Head of caudate nucleus (tissue), 42 donors: ENCODE data around the gene FAM229A.
"Not testable (repeated sequence)": the region's sequence is repeated elsewhere in the genome, so short reads cannot be mapped to it uniquely, and the experiment has no call there.

Source experiments
- DNase-seq, 42 donors: peaks; one replicate each; pipeline versions ENCODE4 v3.0.0 to v3.0.0-alpha.2; 2020 to 2021; ENCODE audit warnings: mixed read lengths in 7 of 42
- intact Hi-C: fragments of 100-400 bp; cut with DNase I; formaldehyde crosslinking; loops from one replicate; pipeline ENCODE4 v1.15.0; 2022

FAM229A gene

GRCh38 chr1:32386676-32387392, 24.5 kb upstream of the FAM229A start:
- intact Hi-C loops = no loop called here
- DNase-seq = no peak

GRCh38 chr1:32380057-32380456, 17.8 kb upstream of the FAM229A start:
- no peak for DNase-seq
- intact Hi-C loops = no loop called here

- DNase-seq = no peak
- intact Hi-C loops = no loop called here
Observed at GRCh38 chr1:32377541-32378220, 15.4 kb upstream of the FAM229A start.

- intact Hi-C loops = no loop called here
- DNase-seq = no peak
Observed at GRCh38 chr1:32376199-32376598, 13.9 kb upstream of the FAM229A start.

GRCh38 chr1:32373996-32374592, 11.8 kb upstream of the FAM229A start:
- DNase-seq = no peak
- intact Hi-C loops = no loop called here

GRCh38 chr1:32372149-32372756, 10.0 kb upstream of the FAM229A start:
- intact Hi-C loops = no loop called here
- DNase-seq = no peak

GRCh38 chr1:32367912-32368635, 5.8 kb upstream of the FAM229A start:
- no peak for DNase-seq
- intact Hi-C loops = no loop called here

- DNase-seq = no peak
- intact Hi-C loops = no loop called here
Observed at GRCh38 chr1:32365445-32365844, 3.2 kb upstream of the FAM229A start.

- no peak for DNase-seq
- intact Hi-C loops = no loop called here
Observed at GRCh38 chr1:32364836-32365235, 2.6 kb upstream of the FAM229A start.

GRCh38 chr1:32363713-32364112, 1.4 kb upstream of the FAM229A start:
- DNase-seq = no peak
- intact Hi-C loops = no loop called here

GRCh38 chr1:32361674-32362473, 411 bp downstream of the FAM229A start:
- peak; percentile 53 to 91 (median 80) for DNase-seq
- intact Hi-C loops = no loop called here

- peak in 20 of 42 donors; percentile 20 to 66 (median 45) for DNase-seq
- intact Hi-C loops = no loop called here
Observed at GRCh38 chr1:32361308-32361673, 994 bp downstream of the FAM229A start.

- no peak for DNase-seq
- intact Hi-C loops = no loop called here
Observed at GRCh38 chr1:32358435-32358834, 3.9 kb downstream of the FAM229A start.

GRCh38 chr1:32357614-32358013, 4.7 kb downstream of the FAM229A start:
- intact Hi-C loops = no loop called here
- no peak for DNase-seq

GRCh38 chr1:32356478-32356877, 5.8 kb downstream of the FAM229A start:
- DNase-seq = no peak
- intact Hi-C loops = no loop called here

- intact Hi-C loops, DNase-seq: not testable (repeated sequence)
Observed at GRCh38 chr1:32355778-32356177, 6.5 kb downstream of the FAM229A start.

- no peak for DNase-seq
- intact Hi-C loops = no loop called here
Observed at GRCh38 chr1:32353886-32354570, 8.3 kb downstream of the FAM229A start.

- intact Hi-C loops = no loop called here
- DNase-seq = no peak
Observed at GRCh38 chr1:32353431-32353830, 8.9 kb downstream of the FAM229A start.
